IMR-90 (cell line): Measurements from ENCODE around the gene MGRN1. TPM values are rescaled to one million over a fixed set of nuclear protein-coding genes. Genes with fewer than 3 reads are reported as not detected.

ENCODE experiments used
- ATAC-seq: fragments of 200-7000 bp; cut with Tn5 transposase; 2 replicates; pipeline ENCODE4 v1.9.1; 2020; ENCODE audit warnings: low read depth, mild to moderate bottlenecking, moderate library complexity
- BruUV-seq: library from RNA; stranded (reverse); fragments of 400-500 nt; replicated peaks from 2 replicates; lab custom pipeline; 2021; lab: Mats Ljungman, UMichigan
- CTCF ChIA-PET: fragments of 300-600 bp; formaldehyde crosslinking; extraction: SDS; loops from one replicate; lab custom pipeline; 2021; ENCODE audit warnings: antibody characterized with exemption; lab: Yijun Ruan, JAX
- POLR2A ChIA-PET: fragments of 300-600 bp; sonication (Branson Sonifier 250); formaldehyde crosslinking; loops from one replicate; lab custom pipeline; 2022; ENCODE audit warnings: antibody characterized with exemption; ENCODE audit not compliant: unreplicated experiment; lab: Charles Lee
- DNase-seq: peaks from one replicate; pipeline ENCODE4 v3.0.0; 2013
- H2AFZ ChIP-seq: replicated peaks from 2 replicates; pipeline ENCODE3; 2013; ENCODE audit warnings: low read length, mild to moderate bottlenecking; ENCODE audit not compliant: poor library complexity
- H2AK5ac ChIP-seq: 2 replicates; pipeline ENCODE4 v1.6.1; 2013; ENCODE audit warnings: low read depth, low read length, inconsistent platforms
- H2AK9ac ChIP-seq: replicated peaks from 2 replicates; pipeline ENCODE3; 2013; ENCODE audit warnings: mild to moderate bottlenecking, low read depth, low read length, moderate library complexity; ENCODE audit not compliant: poor library complexity
- H2BK120ac ChIP-seq: 2 replicates; pipeline ENCODE4 v1.6.1; 2013; ENCODE audit warnings: low read depth, low read length, inconsistent platforms
- H2BK15ac ChIP-seq: 3 replicates; pipeline ENCODE4 v1.6.1; 2013; ENCODE audit warnings: low read depth, low read length, inconsistent platforms
- H2BK20ac ChIP-seq: 2 replicates; pipeline ENCODE4 v1.6.1; 2013; ENCODE audit warnings: low read depth, mild to moderate bottlenecking, inconsistent platforms, low read length, moderate library complexity
- H2BK5ac ChIP-seq: 2 replicates; pipeline ENCODE4 v1.6.1; 2013; ENCODE audit warnings: mild to moderate bottlenecking, low read depth, low read length, inconsistent platforms; ENCODE audit not compliant: poor library complexity, severe bottlenecking
- H3K14ac ChIP-seq: replicated peaks from 2 replicates; pipeline ENCODE4 v1.6.1; 2013; ENCODE audit warnings: low read depth, low read length, inconsistent platforms
- H3K18ac ChIP-seq: 2 replicates; pipeline ENCODE4 v1.6.1; 2013; ENCODE audit warnings: low read depth, low read length, control low read depth
- H3K23ac ChIP-seq: 2 replicates; pipeline ENCODE4 v1.6.1; 2013; ENCODE audit warnings: low read depth, low read length, inconsistent platforms
- H3K27ac ChIP-seq: 2 replicates; pipeline ENCODE4 v1.5.1; 2013; ENCODE audit warnings: mild to moderate bottlenecking, control low read depth, low read length; ENCODE audit not compliant: insufficient read depth
- H3K27me3 ChIP-seq: 2 replicates; pipeline ENCODE4 v1.6.1; 2013; ENCODE audit warnings: low read length; ENCODE audit not compliant: control insufficient read depth, insufficient read depth
- H3K36me3 ChIP-seq: 2 replicates; pipeline ENCODE4 v1.6.1; 2013; ENCODE audit warnings: low read length, mixed read lengths; ENCODE audit not compliant: control insufficient read depth, insufficient read depth
- H3K4ac ChIP-seq: 2 replicates; pipeline ENCODE4 v1.6.1; 2013; ENCODE audit warnings: low read depth, low read length, inconsistent platforms
- H3K4me1 ChIP-seq: 2 replicates; pipeline ENCODE4 v1.6.1; 2013; ENCODE audit warnings: low read length, mixed read lengths; ENCODE audit not compliant: control insufficient read depth, insufficient read depth
- H3K4me2 ChIP-seq: 2 replicates; pipeline ENCODE4 v1.6.1; 2013; ENCODE audit warnings: low read depth, mild to moderate bottlenecking, control low read depth, low read length, moderate library complexity
- H3K4me3 ChIP-seq: 2 replicates; pipeline ENCODE4 v1.5.1; 2013; ENCODE audit warnings: low read depth, mild to moderate bottlenecking, control low read depth, low read length, moderate library complexity; ENCODE audit not compliant: insufficient read depth
- H3K56ac ChIP-seq: 2 replicates; pipeline ENCODE4 v1.6.1; 2013; ENCODE audit warnings: low read length, inconsistent platforms; ENCODE audit not compliant: insufficient read depth; ENCODE audit errors: extremely low read depth
- H3K79me1 ChIP-seq, 2 experiments: 2 replicates each; pipeline ENCODE4 v1.6.1; 2013; ENCODE audit warnings: low read length in 2 of 2, inconsistent platforms in 1 of 2, low read depth in 1 of 2
- H3K9ac ChIP-seq: 2 replicates; pipeline ENCODE4 v1.6.1; 2013; ENCODE audit warnings: low read depth, low read length, control low read depth
- H3K9me1 ChIP-seq: 2 replicates; pipeline ENCODE4 v1.6.1; 2013; ENCODE audit warnings: low read length, inconsistent platforms; ENCODE audit not compliant: insufficient read depth
- H3K9me3 ChIP-seq: 2 replicates; pipeline ENCODE4 v1.6.1; 2013; ENCODE audit warnings: low read length; ENCODE audit not compliant: control insufficient read depth, insufficient read depth
- H4K20me1 ChIP-seq: 2 replicates; pipeline ENCODE4 v1.6.1; 2013; ENCODE audit warnings: low read length, inconsistent platforms; ENCODE audit not compliant: insufficient read depth
- H4K5ac ChIP-seq: 2 replicates; pipeline ENCODE4 v1.6.1; 2013; ENCODE audit warnings: mild to moderate bottlenecking, low read depth, low read length, control low read depth
- H4K8ac ChIP-seq, 2 experiments: 2 replicates each; pipeline ENCODE4 v1.6.1; 2013; ENCODE audit warnings: low read depth in 2 of 2, low read length in 2 of 2, control low read depth in 1 of 2, inconsistent platforms in 1 of 2
- H4K91ac ChIP-seq: 2 replicates; pipeline ENCODE4 v1.6.1; 2013; ENCODE audit warnings: low read depth, low read length, inconsistent platforms; ENCODE audit not compliant: insufficient read depth
- BHLHE40 ChIP-seq: fragments of 150-350 bp; IDR thresholded peaks from 2 replicates; pipeline ENCODE4 v1.6.1; 2016; ENCODE audit warnings: mild to moderate bottlenecking, low read depth, low read length
- CEBPB ChIP-seq: IDR thresholded peaks from 2 replicates; pipeline ENCODE4 v1.6.1; 2012; ENCODE audit warnings: low read depth, low read length, improper control_type of control experiment
- CHD1 ChIP-seq: IDR thresholded peaks from 2 replicates; pipeline ENCODE4 v1.6.1; 2012; ENCODE audit warnings: low read depth, low read length, improper control_type of control experiment
- FOS ChIP-seq: fragments of 150-350 bp; IDR thresholded peaks from 2 replicates; pipeline ENCODE4 v1.6.1; 2016; ENCODE audit warnings: low read depth, low read length
- MAFK ChIP-seq: IDR thresholded peaks from 2 replicates; pipeline ENCODE4 v1.6.1; 2012; ENCODE audit warnings: low read depth, low read length, improper control_type of control experiment
- MAZ ChIP-seq: IDR thresholded peaks from 2 replicates; pipeline ENCODE4 v1.6.1; 2012; ENCODE audit warnings: low read depth, mild to moderate bottlenecking, low read length, improper control_type of control experiment, moderate library complexity, borderline replicate concordance
- MXI1 ChIP-seq: IDR thresholded peaks from 2 replicates; pipeline ENCODE4 v1.6.1; 2012; ENCODE audit warnings: low read depth, mild to moderate bottlenecking, low read length, moderate library complexity, borderline replicate concordance
- NFE2L2 ChIP-seq: fragments of 150-350 bp; IDR thresholded peaks from 2 replicates; pipeline ENCODE4 v1.6.1; 2016; ENCODE audit warnings: low read depth, mild to moderate bottlenecking, low read length
- POLR2A ChIP-seq: IDR thresholded peaks from 2 replicates; pipeline ENCODE4 v1.6.1; 2012; ENCODE audit warnings: mild to moderate bottlenecking, low read depth, low read length
- RAD21 ChIP-seq: IDR thresholded peaks from 2 replicates; pipeline ENCODE4 v1.6.1; 2012; ENCODE audit warnings: low read length, improper control_type of control experiment
- RCOR1 ChIP-seq: IDR thresholded peaks from 2 replicates; pipeline ENCODE4 v1.6.1; 2012; ENCODE audit warnings: mild to moderate bottlenecking, low read length, improper control_type of control experiment; ENCODE audit not compliant: insufficient replicate concordance
- RFX5 ChIP-seq: IDR thresholded peaks from 2 replicates; pipeline ENCODE4 v1.8.0; 2012; ENCODE audit warnings: low read depth, mild to moderate bottlenecking, low read length, moderate library complexity
- SMC3 ChIP-seq: fragments of 150-350 bp; IDR thresholded peaks from 2 replicates; pipeline ENCODE4 v1.6.1; 2016; ENCODE audit warnings: low read depth, mild to moderate bottlenecking, antibody characterized with exemption, low read length, moderate library complexity
- WGBS, 2 experiments: methylation state at CpG; one replicate each; pipeline versions ENCODE4 v1.1.5 to v1.1.7; 2013; ENCODE audit warnings: missing lambda C conversion rate in 2 of 2; ENCODE audit not compliant: insufficient read length in 1 of 2; ENCODE audit errors: extremely low coverage in 2 of 2; 5-methylcytosine and 5-hydroxymethylcytosine counted together
- dilution Hi-C: fragments of 300-500 bp; cut with HindIII; formaldehyde crosslinking; loops from one replicate; pipeline ENCODE4 v1.14.3; 2018; ENCODE audit warnings: low sequenced_read_pairs; ENCODE audit not compliant: unreplicated experiment
- in situ Hi-C: fragments of 300-500 bp; cut with MboI; formaldehyde crosslinking; loops from 3 replicates; pipeline ENCODE4 v1.14.3; 2019; ENCODE audit warnings: low sequenced_read_pairs, inconsistent platforms, mixed read lengths
- intact Hi-C: fragments of 100-400 bp; cut with micrococcal nuclease; formaldehyde crosslinking; loops from 2 replicates; pipeline ENCODE4 v1.10.0; 2022
- polyA plus RNA-seq, 3 experiments: library from polyadenylated mRNA; depleted of rRNA; stranded (reverse); fragments of >200 nt; gene quantifications; 2 replicates each; pipeline ENCODE4 v1.2.3, GENCODE V29; 2012; ENCODE audit warnings: low replicate concordance in 1 of 3
- total RNA-seq: library from RNA; depleted of rRNA; stranded (reverse); fragments of >200 nt; gene quantifications from 2 replicates; pipeline ENCODE4 v1.2.3, GENCODE V29; 2012
- TF ChIP-seq, protein P1 (sequence below): fragments of 150-350 bp; IDR thresholded peaks from 2 replicates; pipeline ENCODE4 v1.6.1; 2017; ENCODE audit warnings: mild to moderate bottlenecking, antibody characterized with exemption, low read length, low read depth
- TF ChIP-seq, protein P2 (sequence below): fragments of 150-350 bp; IDR thresholded peaks from 2 replicates; pipeline ENCODE4 v1.6.1; 2016; ENCODE audit warnings: low read depth, mild to moderate bottlenecking, low read length, moderate library complexity, borderline replicate concordance
- TF ChIP-seq, protein P3 (sequence below): conservative IDR thresholded peaks from 2 replicates; pipeline ENCODE4 v1.5.1; 2012; ENCODE audit warnings: mild to moderate bottlenecking, low read depth, low read length, improper control_type of control experiment

Gene MGRN1
- total and polyA plus RNA-seq, 2 of the 4 experiments (the other 2 are of a cell fraction) = 11.7 to 32.7 TPM

DNA sequence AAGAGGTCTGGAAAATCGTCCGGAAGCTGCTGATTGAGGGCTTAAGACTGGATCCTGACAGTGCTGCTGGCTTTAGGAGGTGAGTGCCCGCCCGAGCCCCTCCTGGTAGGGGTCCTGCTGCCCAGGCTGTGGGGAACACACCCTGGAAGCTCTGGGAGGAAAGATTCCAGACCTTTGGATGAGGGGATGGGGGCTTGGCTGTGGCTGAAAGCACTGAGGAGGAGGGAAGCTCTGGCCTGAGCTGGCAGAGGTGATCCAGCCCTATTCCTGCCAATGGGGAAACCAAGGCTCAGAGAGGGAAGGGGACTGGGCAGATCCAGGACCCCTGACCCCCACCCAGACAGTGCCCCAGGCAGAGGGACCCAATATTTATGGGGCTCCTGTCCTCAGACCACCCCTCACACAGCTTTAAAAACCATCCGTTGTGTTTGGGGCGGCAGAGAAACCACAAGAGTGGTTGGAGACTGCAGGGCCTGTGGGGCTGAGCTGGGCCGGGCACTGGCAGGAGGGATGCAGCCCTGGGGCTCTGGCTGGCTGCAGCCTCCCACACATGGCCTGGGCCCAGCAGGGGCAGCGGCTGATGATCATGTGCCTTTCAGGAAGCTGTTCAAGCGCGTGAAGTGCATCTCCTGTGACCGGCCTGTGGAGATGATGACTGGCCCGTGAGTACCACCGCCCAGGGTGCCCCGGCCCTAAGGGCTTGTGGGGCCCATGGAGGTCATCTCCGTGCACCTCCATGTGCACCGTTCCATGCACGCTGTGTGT, 32.7 kb upstream of the MGRN1 start:
- Histone ChIP-seq H4K5ac (no peak overlapping the region), H3K4ac (no peak overlapping the region), H3K23ac (no peak overlapping the region), H3K27ac (no peak overlapping the region), H4K91ac (no peak overlapping the region), H3K4me3 (no peak overlapping the region), H3K4me2 (no peak overlapping the region), H3K36me3 (no peaks in the 10 kb centered on the region), H3K9ac (no peak overlapping the region), H4K8ac (no peak overlapping the region), H2BK20ac (no peak overlapping the region), H3K9me3 (peaks cover 14% of the 10 kb centered on the region), H3K79me1 (no peaks in the 10 kb centered on the region), H3K18ac (no peak overlapping the region), H3K9me1 (no peaks in the 10 kb centered on the region), H3K4me1 (no peaks in the 10 kb centered on the region), H2AK9ac (no peak overlapping the region), H4K20me1 (no peaks in the 10 kb centered on the region), H3K14ac (no peak overlapping the region), H2BK120ac (no peak overlapping the region), H3K27me3 (peaks cover 47% of the 10 kb centered on the region), H2BK15ac (no peak overlapping the region), H2AK5ac (no peak overlapping the region), H2AFZ (peak overlapping the region; percentile 32), H2BK5ac (no peak overlapping the region), H3K56ac (no peak overlapping the region)
- intact Hi-C loops = no loop called here
- dilution Hi-C loops = no loop called here
- WGBS, 2 experiments = 65% methylated on average over 11 of the region's 17 CpGs; no CpG with 5 or more reads in 1 of the 2 experiments
- in situ Hi-C loops = no loop called here
- TF ChIP-seq, protein P1, sequence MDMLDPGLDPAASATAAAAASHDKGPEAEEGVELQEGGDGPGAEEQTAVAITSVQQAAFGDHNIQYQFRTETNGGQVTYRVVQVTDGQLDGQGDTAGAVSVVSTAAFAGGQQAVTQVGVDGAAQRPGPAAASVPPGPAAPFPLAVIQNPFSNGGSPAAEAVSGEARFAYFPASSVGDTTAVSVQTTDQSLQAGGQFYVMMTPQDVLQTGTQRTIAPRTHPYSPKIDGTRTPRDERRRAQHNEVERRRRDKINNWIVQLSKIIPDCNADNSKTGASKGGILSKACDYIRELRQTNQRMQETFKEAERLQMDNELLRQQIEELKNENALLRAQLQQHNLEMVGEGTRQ = no peak
- TF ChIP-seq, protein P2, sequence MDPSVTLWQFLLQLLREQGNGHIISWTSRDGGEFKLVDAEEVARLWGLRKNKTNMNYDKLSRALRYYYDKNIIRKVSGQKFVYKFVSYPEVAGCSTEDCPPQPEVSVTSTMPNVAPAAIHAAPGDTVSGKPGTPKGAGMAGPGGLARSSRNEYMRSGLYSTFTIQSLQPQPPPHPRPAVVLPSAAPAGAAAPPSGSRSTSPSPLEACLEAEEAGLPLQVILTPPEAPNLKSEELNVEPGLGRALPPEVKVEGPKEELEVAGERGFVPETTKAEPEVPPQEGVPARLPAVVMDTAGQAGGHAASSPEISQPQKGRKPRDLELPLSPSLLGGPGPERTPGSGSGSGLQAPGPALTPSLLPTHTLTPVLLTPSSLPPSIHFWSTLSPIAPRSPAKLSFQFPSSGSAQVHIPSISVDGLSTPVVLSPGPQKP = no peak
- TF ChIP-seq RCOR1 (no peak), MAZ (no peak), NFE2L2 (no peak), POLR2A (no peak), CEBPB (no peak), MAFK (no peak), CHD1 (no peak), MXI1 (no peak), BHLHE40 (no peak), RFX5 (no peak), FOS (no peak), RAD21 (no peak), SMC3 (no peak)
- TF ChIP-seq, protein P3, sequence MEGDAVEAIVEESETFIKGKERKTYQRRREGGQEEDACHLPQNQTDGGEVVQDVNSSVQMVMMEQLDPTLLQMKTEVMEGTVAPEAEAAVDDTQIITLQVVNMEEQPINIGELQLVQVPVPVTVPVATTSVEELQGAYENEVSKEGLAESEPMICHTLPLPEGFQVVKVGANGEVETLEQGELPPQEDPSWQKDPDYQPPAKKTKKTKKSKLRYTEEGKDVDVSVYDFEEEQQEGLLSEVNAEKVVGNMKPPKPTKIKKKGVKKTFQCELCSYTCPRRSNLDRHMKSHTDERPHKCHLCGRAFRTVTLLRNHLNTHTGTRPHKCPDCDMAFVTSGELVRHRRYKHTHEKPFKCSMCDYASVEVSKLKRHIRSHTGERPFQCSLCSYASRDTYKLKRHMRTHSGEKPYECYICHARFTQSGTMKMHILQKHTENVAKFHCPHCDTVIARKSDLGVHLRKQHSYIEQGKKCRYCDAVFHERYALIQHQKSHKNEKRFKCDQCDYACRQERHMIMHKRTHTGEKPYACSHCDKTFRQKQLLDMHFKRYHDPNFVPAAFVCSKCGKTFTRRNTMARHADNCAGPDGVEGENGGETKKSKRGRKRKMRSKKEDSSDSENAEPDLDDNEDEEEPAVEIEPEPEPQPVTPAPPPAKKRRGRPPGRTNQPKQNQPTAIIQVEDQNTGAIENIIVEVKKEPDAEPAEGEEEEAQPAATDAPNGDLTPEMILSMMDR = no peak
- ChIA-PET POLR2A (no interaction called here), CTCF (no interaction called here)
- no TSS peak for BruUV-seq
- DNase-seq = no peak
- no peak for ATAC-seq
